Panc1 (cell line): ENCODE results near the gene SP100. TPM values are rescaled to one million over a fixed set of nuclear protein-coding genes. Genes with fewer than 3 reads are reported as not detected.

Source experiments
- ATAC-seq: fragments of 200-7000 bp; cut with Tn5 transposase; 2 replicates; pipeline ENCODE4 v1.9.1; 2020; ENCODE audit warnings: mild to moderate bottlenecking, moderate library complexity
- BruUV-seq: library from RNA; stranded (reverse); fragments of 400-500 nt; replicated peaks from 2 replicates; lab custom pipeline; 2021; lab: Mats Ljungman, UMichigan
- CTCF ChIA-PET: fragments of 300-600 bp; sonication (Branson Sonifier 250); formaldehyde crosslinking; loops from one replicate; lab custom pipeline; 2022; ENCODE audit warnings: antibody characterized with exemption; lab: Charles Lee
- POLR2A ChIA-PET: fragments of 300-600 bp; sonication (Branson Sonifier 250); formaldehyde crosslinking; loops from one replicate; lab custom pipeline; 2022; ENCODE audit warnings: antibody characterized with exemption; lab: Charles Lee
- DNase-seq: peaks from one replicate; pipeline ENCODE4 v3.0.0-alpha.2; 2010; ENCODE audit warnings: low read depth, low spot score
- H3K27ac ChIP-seq: 2 replicates; pipeline ENCODE4 v1.5.1; 2011; ENCODE audit warnings: mild to moderate bottlenecking, low read length, inconsistent platforms
- H3K27me3 ChIP-seq: fragments of 200-500 bp; sonication (Bioruptor generic); 2 replicates; pipeline ENCODE4 v1.6.0; 2014; ENCODE audit warnings: low read length, inconsistent platforms; ENCODE audit not compliant: control insufficient read depth, insufficient read depth
- H3K36me3 ChIP-seq: fragments of 200-500 bp; sonication (Bioruptor generic); 2 replicates; pipeline ENCODE4 v1.5.1; 2014; ENCODE audit warnings: inconsistent platforms, mild to moderate bottlenecking, low read length, moderate library complexity; ENCODE audit not compliant: control insufficient read depth, insufficient read depth
- H3K4me1 ChIP-seq: 2 replicates; pipeline ENCODE4 v1.5.1; 2011; ENCODE audit warnings: inconsistent platforms, mild to moderate bottlenecking, low read length, moderate library complexity; ENCODE audit not compliant: control insufficient read depth, insufficient read depth
- H3K4me3 ChIP-seq, 2 experiments: 2 replicates each; pipeline ENCODE4 v1.5.1; 2011 to 2012; ENCODE audit warnings: low read depth in 2 of 2, low read length in 2 of 2, mild to moderate bottlenecking in 2 of 2, inconsistent platforms in 1 of 2, moderate library complexity in 1 of 2
- H3K9me3 ChIP-seq: fragments of 200-500 bp; sonication (Bioruptor generic); 2 replicates; pipeline ENCODE4 v1.5.1; 2014; ENCODE audit warnings: low read depth, mild to moderate bottlenecking, inconsistent platforms, low read length, moderate library complexity; ENCODE audit not compliant: control insufficient read depth, insufficient read depth
- CTCF ChIP-seq: fragments of 450-650 bp; IDR thresholded peaks from 2 replicates; pipeline ENCODE4 v1.5.1; 2017; ENCODE audit warnings: mild to moderate bottlenecking
- POLR2AphosphoS5 ChIP-seq: IDR thresholded peaks from 2 replicates; pipeline ENCODE4 v1.6.1; 2012; ENCODE audit warnings: mild to moderate bottlenecking, low read depth, low read length, moderate library complexity
- SIN3A ChIP-seq: IDR thresholded peaks from 2 replicates; pipeline ENCODE4 v1.6.1; 2012; ENCODE audit warnings: low read depth, mild to moderate bottlenecking, low read length, moderate library complexity, borderline replicate concordance; ENCODE audit not compliant: insufficient read depth
- TCF7L2 ChIP-seq: IDR thresholded peaks from 2 replicates; pipeline ENCODE4 v1.6.1; 2011; ENCODE audit warnings: mild to moderate bottlenecking, low read depth, low read length, inconsistent platforms
- in situ Hi-C: cut with HindIII; loops from 2 replicates; pipeline ENCODE4 v1.10.0; 2016; ENCODE audit warnings: low sequenced_read_pairs, low pct_unique_long_range_greater_than_20kb
- intact Hi-C: fragments of 100-400 bp; cut with micrococcal nuclease; formaldehyde crosslinking; loops from one replicate; pipeline ENCODE4 v1.10.0; 2022; ENCODE audit not compliant: unreplicated experiment
- total RNA-seq: library from RNA; stranded (reverse); gene quantifications from one replicate; pipeline ENCODE4 v1.2.1, GENCODE V29; 2021; ENCODE audit not compliant: unreplicated experiment
- TF ChIP-seq, protein P1 (sequence below), 2 experiments: IDR thresholded peaks; 2 replicates each; pipeline ENCODE4 v1.6.1; 2011 to 2012; ENCODE audit warnings: low read depth in 2 of 2, control low read depth in 1 of 2, low read length in 1 of 2, mild to moderate bottlenecking in 1 of 2, moderate library complexity in 1 of 2; ENCODE audit not compliant: insufficient read depth in 1 of 2

Gene SP100
- total RNA-seq, 1 experiment from 2014 or later = 27.2 TPM

- H3K9me3 ChIP-seq = no peaks in the 10 kb centered on the region
- TF ChIP-seq, protein P1, sequence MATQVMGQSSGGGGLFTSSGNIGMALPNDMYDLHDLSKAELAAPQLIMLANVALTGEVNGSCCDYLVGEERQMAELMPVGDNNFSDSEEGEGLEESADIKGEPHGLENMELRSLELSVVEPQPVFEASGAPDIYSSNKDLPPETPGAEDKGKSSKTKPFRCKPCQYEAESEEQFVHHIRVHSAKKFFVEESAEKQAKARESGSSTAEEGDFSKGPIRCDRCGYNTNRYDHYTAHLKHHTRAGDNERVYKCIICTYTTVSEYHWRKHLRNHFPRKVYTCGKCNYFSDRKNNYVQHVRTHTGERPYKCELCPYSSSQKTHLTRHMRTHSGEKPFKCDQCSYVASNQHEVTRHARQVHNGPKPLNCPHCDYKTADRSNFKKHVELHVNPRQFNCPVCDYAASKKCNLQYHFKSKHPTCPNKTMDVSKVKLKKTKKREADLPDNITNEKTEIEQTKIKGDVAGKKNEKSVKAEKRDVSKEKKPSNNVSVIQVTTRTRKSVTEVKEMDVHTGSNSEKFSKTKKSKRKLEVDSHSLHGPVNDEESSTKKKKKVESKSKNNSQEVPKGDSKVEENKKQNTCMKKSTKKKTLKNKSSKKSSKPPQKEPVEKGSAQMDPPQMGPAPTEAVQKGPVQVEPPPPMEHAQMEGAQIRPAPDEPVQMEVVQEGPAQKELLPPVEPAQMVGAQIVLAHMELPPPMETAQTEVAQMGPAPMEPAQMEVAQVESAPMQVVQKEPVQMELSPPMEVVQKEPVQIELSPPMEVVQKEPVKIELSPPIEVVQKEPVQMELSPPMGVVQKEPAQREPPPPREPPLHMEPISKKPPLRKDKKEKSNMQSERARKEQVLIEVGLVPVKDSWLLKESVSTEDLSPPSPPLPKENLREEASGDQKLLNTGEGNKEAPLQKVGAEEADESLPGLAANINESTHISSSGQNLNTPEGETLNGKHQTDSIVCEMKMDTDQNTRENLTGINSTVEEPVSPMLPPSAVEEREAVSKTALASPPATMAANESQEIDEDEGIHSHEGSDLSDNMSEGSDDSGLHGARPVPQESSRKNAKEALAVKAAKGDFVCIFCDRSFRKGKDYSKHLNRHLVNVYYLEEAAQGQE (IDR thresholded peaks at IDR 0.05; ENCODE audit: insufficient read depth in 1 of 2, low read depth in 2 of 2, low read length in 1 of 2) = no peak
- TF ChIP-seq TCF7L2 (no peak), SIN3A (no peak), POLR2AphosphoS5 (no peak), CTCF (no peak)
- no peak overlapping the region for H3K4me3 ChIP-seq
- ChIA-PET POLR2A (no interaction called here), CTCF (no interaction called here)
- H3K27ac ChIP-seq = no peak overlapping the region
- H3K36me3 ChIP-seq = no peaks in the 10 kb centered on the region
- BruUV-seq = no TSS peak
- intact Hi-C loops (no loop called here), in situ Hi-C loops (no loop called here)
- ATAC-seq = no peak
- H3K27me3 ChIP-seq = no peaks in the 10 kb centered on the region
- no peaks in the 10 kb centered on the region for H3K4me1 ChIP-seq
- DNase-seq = no peak
Observed at GRCh38 chr2:230590333-230590732, 174.3 kb downstream of the SP100 start.

GRCh38 chr2:230591850-230592249 is 175.8 kb downstream of the SP100 start:
- H3K27ac ChIP-seq = no peak overlapping the region
- DNase-seq = no peak
- H3K9me3 ChIP-seq = no peaks in the 10 kb centered on the region
- H3K27me3 ChIP-seq = no peaks in the 10 kb centered on the region
- no TSS peak for BruUV-seq
- no peaks in the 10 kb centered on the region for H3K4me1 ChIP-seq
- no peak for TF ChIP-seq TCF7L2
- TF ChIP-seq SIN3A = no peak
- no peak for TF ChIP-seq CTCF
- TF ChIP-seq, protein P1 (IDR thresholded peaks at IDR 0.05; ENCODE audit: insufficient read depth in 1 of 2, low read depth in 2 of 2, low read length in 1 of 2) = no peak
- TF ChIP-seq POLR2AphosphoS5 = no peak
- POLR2A ChIA-PET = no interaction called here
- H3K4me3 ChIP-seq = no peak overlapping the region
- in situ Hi-C loops = no loop called here
- intact Hi-C loops = no loop called here
- no peaks in the 10 kb centered on the region for H3K36me3 ChIP-seq
- ATAC-seq = no peak
- CTCF ChIA-PET = no interaction called here
